A549 (cell line): Measurements from ENCODE around the gene DDO.

Experiments
- ESRRA ChIP-seq: fragments of 150-350 bp; IDR thresholded peaks from 2 replicates; pipeline ENCODE4 v1.6.1; 2014; ENCODE audit warnings: mild to moderate bottlenecking, low read length, borderline replicate concordance
- MAFK ChIP-seq: fragments of 450-650 bp; IDR thresholded peaks from 2 replicates; pipeline ENCODE4 v1.6.1; 2014; ENCODE audit not compliant: partially characterized antibody
- POLR2AphosphoS2 ChIP-seq: conservative IDR thresholded peaks from 2 replicates; pipeline ENCODE4 v1.6.1; 2012; ENCODE audit warnings: low read length, improper control_type of control experiment, inconsistent platforms
- RNF2 ChIP-seq: fragments of 200-600 bp; sonication (generic); IDR thresholded peaks from 2 replicates; pipeline ENCODE4 v1.6.1; 2016; ENCODE audit warnings: low read depth, mild to moderate bottlenecking, antibody characterized with exemption, moderate library complexity, borderline replicate concordance
- TF ChIP-seq, protein P1 (sequence below): fragments of >200 bp; sonication (Bioruptor Twin); formaldehyde crosslinking; IDR thresholded peaks from 3 replicates; pipeline ENCODE4 v1.5.1; 2016
- TF ChIP-seq, protein P2 (sequence below): IDR thresholded peaks from 2 replicates; pipeline ENCODE4 v1.6.1; 2012

DNA sequence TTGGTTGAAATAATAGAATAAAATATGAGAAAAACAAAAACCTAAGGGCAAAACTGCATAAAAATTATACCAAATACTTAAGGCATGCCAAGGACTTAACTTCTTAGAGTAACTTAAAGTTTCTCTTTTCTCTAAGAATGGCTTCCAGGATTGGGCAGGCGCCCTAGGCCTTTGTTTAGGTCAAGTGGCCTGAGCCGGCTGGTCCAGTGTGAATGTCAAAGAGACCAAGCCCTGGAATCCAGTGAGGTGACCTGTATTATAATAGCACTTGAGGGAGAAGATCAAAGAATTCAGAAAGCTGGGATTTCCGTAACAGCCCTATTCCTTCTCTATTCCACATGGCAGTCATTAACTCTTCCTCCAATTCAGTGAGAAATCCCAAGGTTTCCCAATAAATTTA is 63.8 kb downstream of the DDO start:
- TF ChIP-seq, protein P1, sequence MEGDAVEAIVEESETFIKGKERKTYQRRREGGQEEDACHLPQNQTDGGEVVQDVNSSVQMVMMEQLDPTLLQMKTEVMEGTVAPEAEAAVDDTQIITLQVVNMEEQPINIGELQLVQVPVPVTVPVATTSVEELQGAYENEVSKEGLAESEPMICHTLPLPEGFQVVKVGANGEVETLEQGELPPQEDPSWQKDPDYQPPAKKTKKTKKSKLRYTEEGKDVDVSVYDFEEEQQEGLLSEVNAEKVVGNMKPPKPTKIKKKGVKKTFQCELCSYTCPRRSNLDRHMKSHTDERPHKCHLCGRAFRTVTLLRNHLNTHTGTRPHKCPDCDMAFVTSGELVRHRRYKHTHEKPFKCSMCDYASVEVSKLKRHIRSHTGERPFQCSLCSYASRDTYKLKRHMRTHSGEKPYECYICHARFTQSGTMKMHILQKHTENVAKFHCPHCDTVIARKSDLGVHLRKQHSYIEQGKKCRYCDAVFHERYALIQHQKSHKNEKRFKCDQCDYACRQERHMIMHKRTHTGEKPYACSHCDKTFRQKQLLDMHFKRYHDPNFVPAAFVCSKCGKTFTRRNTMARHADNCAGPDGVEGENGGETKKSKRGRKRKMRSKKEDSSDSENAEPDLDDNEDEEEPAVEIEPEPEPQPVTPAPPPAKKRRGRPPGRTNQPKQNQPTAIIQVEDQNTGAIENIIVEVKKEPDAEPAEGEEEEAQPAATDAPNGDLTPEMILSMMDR = no peak
- no peak for TF ChIP-seq RNF2
- no peak for TF ChIP-seq MAFK
- TF ChIP-seq, protein P2, sequence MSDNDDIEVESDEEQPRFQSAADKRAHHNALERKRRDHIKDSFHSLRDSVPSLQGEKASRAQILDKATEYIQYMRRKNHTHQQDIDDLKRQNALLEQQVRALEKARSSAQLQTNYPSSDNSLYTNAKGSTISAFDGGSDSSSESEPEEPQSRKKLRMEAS = no peak
- no peak for TF ChIP-seq POLR2AphosphoS2
- TF ChIP-seq ESRRA = no peak
